ENCODE measurements around the gene NSUN2. TPM values are rescaled to one million over a fixed set of nuclear protein-coding genes. Genes with fewer than 3 reads are reported as not detected.
A peak's percentile ranks its signal among the peaks of the same experiment; 100 is the strongest.

The NSUN2 gene
- polyA plus RNA-seq, 3 donors, result 24.4 to 63.4 (median 25.6) TPM

DNA sequence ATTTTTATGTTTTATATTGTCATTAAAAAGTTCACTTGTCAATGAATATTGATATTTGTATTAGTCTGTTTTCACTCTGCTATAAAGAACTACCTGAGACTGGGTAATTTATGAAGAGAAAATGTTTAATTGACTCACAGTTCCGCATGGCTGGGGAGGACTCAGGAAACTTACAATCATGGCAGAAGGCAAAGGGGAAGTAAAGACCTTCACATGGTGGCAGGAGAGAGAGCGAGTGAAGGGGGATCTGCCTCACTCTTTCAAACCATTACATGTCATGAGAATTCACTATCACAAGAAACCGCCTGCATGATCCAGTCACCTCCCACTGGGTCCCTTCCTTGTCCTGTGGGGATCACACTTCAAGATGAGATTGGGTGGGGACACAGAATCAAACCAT lies 27.8 kb upstream of the NSUN2 start:
- peak overlapping the region in 2 of 7 donors; percentile 5 to 55 for H3K27ac Mint-ChIP-seq
- peaks cover 77 to 95% of the 10 kb centered on the region in 2 donors for H3K36me3 Mint-ChIP-seq
- no peaks in the 10 kb centered on the region for H3K4me1 ChIP-seq (ENCODE audit: control insufficient read depth in 1 of 2, insufficient read depth in 2 of 2, low read length in 2 of 2)
- no peak overlapping the region for H3K4me3 ChIP-seq (replicated peaks in 1 of 3; ENCODE audit: low read depth in 2 of 3, low read length in 3 of 3)
- TF ChIP-seq, protein P1, sequence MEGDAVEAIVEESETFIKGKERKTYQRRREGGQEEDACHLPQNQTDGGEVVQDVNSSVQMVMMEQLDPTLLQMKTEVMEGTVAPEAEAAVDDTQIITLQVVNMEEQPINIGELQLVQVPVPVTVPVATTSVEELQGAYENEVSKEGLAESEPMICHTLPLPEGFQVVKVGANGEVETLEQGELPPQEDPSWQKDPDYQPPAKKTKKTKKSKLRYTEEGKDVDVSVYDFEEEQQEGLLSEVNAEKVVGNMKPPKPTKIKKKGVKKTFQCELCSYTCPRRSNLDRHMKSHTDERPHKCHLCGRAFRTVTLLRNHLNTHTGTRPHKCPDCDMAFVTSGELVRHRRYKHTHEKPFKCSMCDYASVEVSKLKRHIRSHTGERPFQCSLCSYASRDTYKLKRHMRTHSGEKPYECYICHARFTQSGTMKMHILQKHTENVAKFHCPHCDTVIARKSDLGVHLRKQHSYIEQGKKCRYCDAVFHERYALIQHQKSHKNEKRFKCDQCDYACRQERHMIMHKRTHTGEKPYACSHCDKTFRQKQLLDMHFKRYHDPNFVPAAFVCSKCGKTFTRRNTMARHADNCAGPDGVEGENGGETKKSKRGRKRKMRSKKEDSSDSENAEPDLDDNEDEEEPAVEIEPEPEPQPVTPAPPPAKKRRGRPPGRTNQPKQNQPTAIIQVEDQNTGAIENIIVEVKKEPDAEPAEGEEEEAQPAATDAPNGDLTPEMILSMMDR (IDR thresholded peaks at IDR 0.05), result no peak
- H3K4me3 Mint-ChIP-seq, result peak overlapping the region in 1 of 2 donors; percentile 2
- peaks cover 15 to 24% (median 18%) of the 10 kb centered on the region in 7 donors for H3K9me3 Mint-ChIP-seq
- no peak overlapping the region for H3K4me2 ChIP-seq (replicated peaks; ENCODE audit: extremely low read depth, low read length, poor library complexity, severe bottlenecking)
- no peaks in the 10 kb centered on the region for H3K27me3 Mint-ChIP-seq (ENCODE audit: low read depth in 3 of 3)
- H3K79me2 ChIP-seq (ENCODE audit: insufficient read depth, low read length), result no peaks in the 10 kb centered on the region
- no peak overlapping the region for H2AFZ ChIP-seq (ENCODE audit: insufficient read depth, low read depth, low read length, poor library complexity, severe bottlenecking)
- no peak for DNase-seq
- no peak overlapping the region for H3K9ac ChIP-seq (ENCODE audit: insufficient read depth, low read length, poor library complexity, severe bottlenecking)
- peaks cover 49 to 89% of the 10 kb centered on the region in 2 donors for H3K36me3 ChIP-seq (replicated peaks in 1 of 2; ENCODE audit: control insufficient read depth in 1 of 2, insufficient read depth in 2 of 2, low read length in 2 of 2)
- peak overlapping the region in 1 of 2 donors; percentile 52 for H3K27ac ChIP-seq (ENCODE audit: low read depth in 1 of 2, low read length in 2 of 2)
- peaks cover 3% of the 10 kb centered on the region for H3K4me1 Mint-ChIP-seq
- H4K20me1 ChIP-seq (ENCODE audit: insufficient read depth, low read length), result no peaks in the 10 kb centered on the region
- intact Hi-C loops (cut with micrococcal nuclease), result no loop called here
- H3K27me3 ChIP-seq (ENCODE audit: control insufficient read depth in 2 of 2, insufficient read depth in 2 of 2, low read length in 2 of 2), result no peaks in the 10 kb centered on the region
- WGBS (ENCODE audit: insufficient coverage), result no CpG with 5 or more reads among the region's 3 CpGs
- H3K9me3 ChIP-seq (replicated peaks in 1 of 2; ENCODE audit: control insufficient read depth in 1 of 2, insufficient read depth in 1 of 2, low read length in 2 of 2), result peaks cover 12 to 21% of the 10 kb centered on the region in 2 donors

DNA sequence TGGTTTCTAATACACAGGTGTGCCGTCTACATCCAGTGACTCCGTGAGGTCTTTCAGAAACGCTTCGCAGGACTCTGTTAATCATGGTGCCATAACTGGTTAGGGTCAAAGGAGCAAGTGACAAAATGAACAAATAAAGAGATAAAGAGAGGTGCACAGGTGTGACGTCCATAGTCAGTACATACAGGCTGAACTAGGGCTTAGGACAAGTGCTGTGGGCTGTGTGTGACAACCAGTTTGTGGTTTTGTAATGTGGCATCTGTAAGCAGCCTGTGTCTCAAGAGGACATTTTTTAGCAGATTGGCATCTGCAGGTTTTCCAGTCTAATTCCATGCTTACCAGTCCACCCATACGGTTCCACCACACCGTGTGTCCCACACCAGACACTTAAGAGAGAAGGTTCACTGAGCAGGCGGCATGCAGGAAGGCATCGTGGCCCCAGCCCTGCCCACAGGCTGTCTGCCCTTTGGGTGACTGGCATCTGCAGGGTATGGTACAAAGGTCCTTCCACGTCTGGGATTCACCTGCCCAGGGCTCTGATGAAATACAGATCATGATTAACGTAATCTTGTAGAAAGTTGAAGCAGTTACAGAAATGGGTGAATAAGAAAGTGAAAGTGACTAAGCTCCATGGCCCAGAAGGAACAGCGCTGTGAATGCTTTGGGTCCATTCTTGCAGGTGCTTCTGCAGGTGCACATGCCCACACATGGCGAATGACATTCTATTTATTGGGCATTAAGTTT lies 27.3 kb upstream of the NSUN2 start:
- H3K4me1 ChIP-seq (ENCODE audit: control insufficient read depth in 1 of 2, insufficient read depth in 2 of 2, low read length in 2 of 2), result no peaks in the 10 kb centered on the region
- Mint-ChIP-seq H3K9me3 (peaks cover 20 to 30% (median 23%) of the 10 kb centered on the region in 7 donors), H3K4me3 (no peak overlapping the region), H3K4me1 (peaks cover 3% of the 10 kb centered on the region), H3K27me3 (ENCODE audit: low read depth in 3 of 3) (no peaks in the 10 kb centered on the region), H3K27ac (peak overlapping the region in 3 of 7 donors; percentile 34 to 71 (median 39)), H3K36me3 (peaks cover 80 to 96% of the 10 kb centered on the region in 2 donors)
- no peak for DNase-seq
- H3K27ac ChIP-seq (ENCODE audit: low read depth in 1 of 2, low read length in 2 of 2), result peak overlapping the region in 1 of 2 donors; percentile 52
- H3K79me2 ChIP-seq (ENCODE audit: insufficient read depth, low read length), result no peaks in the 10 kb centered on the region
- H3K4me2 ChIP-seq (replicated peaks; ENCODE audit: extremely low read depth, low read length, poor library complexity, severe bottlenecking), result no peak overlapping the region
- H3K27me3 ChIP-seq (ENCODE audit: control insufficient read depth in 2 of 2, insufficient read depth in 2 of 2, low read length in 2 of 2), result no peaks in the 10 kb centered on the region
- TF ChIP-seq, protein P1 (IDR thresholded peaks at IDR 0.05), result no peak
- H3K36me3 ChIP-seq (replicated peaks in 1 of 2; ENCODE audit: control insufficient read depth in 1 of 2, insufficient read depth in 2 of 2, low read length in 2 of 2), result peaks cover 54 to 89% of the 10 kb centered on the region in 2 donors
- WGBS (ENCODE audit: insufficient coverage), result 92% methylated on average over 12 of the region's 13 CpGs
- H3K4me3 ChIP-seq (replicated peaks in 1 of 3; ENCODE audit: low read depth in 2 of 3, low read length in 3 of 3), result no peak overlapping the region
- H3K9me3 ChIP-seq (replicated peaks in 1 of 2; ENCODE audit: control insufficient read depth in 1 of 2, insufficient read depth in 1 of 2, low read length in 2 of 2), result peaks cover 18 to 27% of the 10 kb centered on the region in 2 donors
- H4K20me1 ChIP-seq (ENCODE audit: insufficient read depth, low read length), result no peaks in the 10 kb centered on the region
- no peak overlapping the region for H2AFZ ChIP-seq (ENCODE audit: insufficient read depth, low read depth, low read length, poor library complexity, severe bottlenecking)
- intact Hi-C loops (cut with micrococcal nuclease), result no loop called here
- H3K9ac ChIP-seq (ENCODE audit: insufficient read depth, low read length, poor library complexity, severe bottlenecking), result no peak overlapping the region

Measured in CD14-positive monocyte (primary cell).